ENCODE results near the gene PLA2G4E. TPM values are rescaled to one million over a fixed set of nuclear protein-coding genes. Genes with fewer than 3 reads are reported as not detected.
A peak's percentile ranks its signal among the peaks of the same experiment; 100 is the strongest.

The PLA2G4E gene
- total and polyA plus RNA-seq, 2 of the 13 experiments (the other 11 are each of a cell fraction or from before 2014, with no cell fraction given): not detected

DNA sequence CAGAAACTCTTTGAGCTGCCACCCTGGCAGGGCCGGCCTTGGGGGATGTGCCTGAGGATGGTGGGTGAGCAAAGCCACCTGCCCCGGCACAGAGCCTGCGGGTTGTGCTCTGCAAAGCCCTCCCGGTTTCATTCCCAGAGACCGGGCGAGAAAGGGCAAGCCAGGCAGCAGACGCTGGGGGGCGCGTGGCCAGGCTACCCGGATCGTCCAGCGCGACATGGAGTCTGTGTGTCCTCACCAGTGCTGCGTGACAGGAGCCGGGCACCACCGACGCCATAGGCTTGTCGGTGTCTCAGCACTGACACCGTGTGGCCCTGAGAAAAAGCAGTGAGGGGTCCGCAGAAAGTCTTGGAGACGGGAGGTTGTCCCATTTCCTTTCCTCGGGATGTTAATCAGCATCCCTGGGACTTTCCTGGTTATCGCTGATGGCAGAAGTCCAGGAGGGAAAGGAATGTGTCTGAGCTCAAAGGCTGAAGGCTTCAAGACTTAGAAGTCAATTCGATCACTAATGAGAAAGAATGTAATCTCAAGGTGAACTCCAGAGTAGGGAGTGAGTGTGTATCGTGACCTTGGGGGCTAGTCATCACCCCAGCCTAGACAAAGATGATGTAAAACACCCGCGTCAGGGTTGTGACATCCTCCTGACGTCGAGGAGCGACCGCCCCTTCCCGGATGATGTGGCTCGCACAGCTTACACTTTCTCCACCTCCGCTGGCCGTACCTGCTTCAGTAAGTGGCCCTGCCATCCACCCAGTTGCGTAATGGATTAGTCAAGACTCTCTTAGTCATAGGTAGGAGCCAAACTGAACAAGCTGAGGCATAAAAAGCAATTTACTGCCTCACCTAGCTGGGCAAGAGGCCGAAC lies 36.3 kb upstream of the PLA2G4E start (continued):
- TF ChIP-seq, protein P1, sequence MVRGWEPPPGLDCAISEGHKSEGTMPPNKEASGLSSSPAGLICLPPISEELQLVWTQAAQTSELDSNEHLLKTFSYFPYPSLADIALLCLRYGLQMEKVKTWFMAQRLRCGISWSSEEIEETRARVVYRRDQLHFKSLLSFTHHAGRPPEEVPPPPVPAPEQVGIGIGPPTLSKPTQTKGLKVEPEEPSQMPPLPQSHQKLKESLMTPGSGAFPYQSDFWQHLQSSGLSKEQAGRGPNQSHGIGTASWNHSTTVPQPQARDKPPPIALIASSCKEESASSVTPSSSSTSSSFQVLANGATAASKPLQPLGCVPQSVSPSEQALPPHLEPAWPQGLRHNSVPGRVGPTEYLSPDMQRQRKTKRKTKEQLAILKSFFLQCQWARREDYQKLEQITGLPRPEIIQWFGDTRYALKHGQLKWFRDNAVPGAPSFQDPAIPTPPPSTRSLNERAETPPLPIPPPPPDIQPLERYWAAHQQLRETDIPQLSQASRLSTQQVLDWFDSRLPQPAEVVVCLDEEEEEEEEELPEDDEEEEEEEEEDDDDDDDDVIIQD (CRISPR knock-in tag; IDR thresholded peaks at IDR 0.05; ENCODE audit: low read depth): no peak
- TF ChIP-seq YEATS4 (CRISPR knock-in tag; IDR thresholded peaks at IDR 0.05; ENCODE audit: borderline replicate concordance) (0 out of 2 replicates have a peak, but pooled peaks have one; percentile 46), RBM39 (IDR thresholded peaks at IDR 0.05; ENCODE audit: low read depth, low read length, poor library complexity, severe bottlenecking) (peak; percentile 74), ZNF329 (CRISPR knock-in tag; IDR thresholded peaks at IDR 0.05; ENCODE audit: low read depth) (no peak), PAF1 (CRISPR knock-in tag; IDR thresholded peaks at IDR 0.05) (no peak), IKZF4 (CRISPR knock-in tag; IDR thresholded peaks at IDR 0.05; ENCODE audit: borderline replicate concordance, low read depth, not compliant biosample characterization) (peak; percentile 23), ZNF460 (CRISPR knock-in tag; IDR thresholded peaks at IDR 0.05; ENCODE audit: borderline replicate concordance) (no peak), ELF1 (CRISPR knock-in tag; IDR thresholded peaks at IDR 0.05) (peak; percentile 47; the same call in 1 of the 2 replicates), ONECUT2 (CRISPR knock-in tag; IDR thresholded peaks at IDR 0.05) (no peak), RARG (CRISPR knock-in tag; IDR thresholded peaks at IDR 0.05; ENCODE audit: low read depth) (no peak), JUND (CRISPR knock-in tag; IDR thresholded peaks at IDR 0.05) (no peak), ZNF530 (CRISPR knock-in tag; IDR thresholded peaks at IDR 0.05; ENCODE audit: low read depth) (no peak)
- TF ChIP-seq, protein P2, sequence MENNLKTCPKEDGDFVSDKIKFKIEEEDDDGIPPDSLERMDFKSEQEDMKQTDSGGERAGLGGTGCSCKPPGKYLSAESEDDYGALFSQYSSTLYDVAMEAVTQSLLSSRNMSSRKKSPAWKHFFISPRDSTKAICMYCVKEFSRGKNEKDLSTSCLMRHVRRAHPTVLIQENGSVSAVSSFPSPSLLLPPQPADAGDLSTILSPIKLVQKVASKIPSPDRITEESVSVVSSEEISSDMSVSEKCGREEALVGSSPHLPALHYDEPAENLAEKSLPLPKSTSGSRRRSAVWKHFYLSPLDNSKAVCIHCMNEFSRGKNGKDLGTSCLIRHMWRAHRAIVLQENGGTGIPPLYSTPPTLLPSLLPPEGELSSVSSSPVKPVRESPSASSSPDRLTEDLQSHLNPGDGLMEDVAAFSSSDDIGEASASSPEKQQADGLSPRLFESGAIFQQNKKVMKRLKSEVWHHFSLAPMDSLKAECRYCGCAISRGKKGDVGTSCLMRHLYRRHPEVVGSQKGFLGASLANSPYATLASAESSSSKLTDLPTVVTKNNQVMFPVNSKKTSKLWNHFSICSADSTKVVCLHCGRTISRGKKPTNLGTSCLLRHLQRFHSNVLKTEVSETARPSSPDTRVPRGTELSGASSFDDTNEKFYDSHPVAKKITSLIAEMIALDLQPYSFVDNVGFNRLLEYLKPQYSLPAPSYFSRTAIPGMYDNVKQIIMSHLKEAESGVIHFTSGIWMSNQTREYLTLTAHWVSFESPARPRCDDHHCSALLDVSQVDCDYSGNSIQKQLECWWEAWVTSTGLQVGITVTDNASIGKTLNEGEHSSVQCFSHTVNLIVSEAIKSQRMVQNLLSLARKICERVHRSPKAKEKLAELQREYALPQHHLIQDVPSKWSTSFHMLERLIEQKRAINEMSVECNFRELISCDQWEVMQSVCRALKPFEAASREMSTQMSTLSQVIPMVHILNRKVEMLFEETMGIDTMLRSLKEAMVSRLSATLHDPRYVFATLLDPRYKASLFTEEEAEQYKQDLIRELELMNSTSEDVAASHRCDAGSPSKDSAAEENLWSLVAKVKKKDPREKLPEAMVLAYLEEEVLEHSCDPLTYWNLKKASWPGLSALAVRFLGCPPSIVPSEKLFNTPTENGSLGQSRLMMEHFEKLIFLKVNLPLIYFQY (CRISPR knock-in tag; IDR thresholded peaks at IDR 0.05; ENCODE audit: borderline replicate concordance): no peak

Data from HepG2 (cell line).